WTC11 (cell line): Measurements from ENCODE around the gene LMF2. TPM values are rescaled to one million over a fixed set of nuclear protein-coding genes. Genes with fewer than 3 reads are reported as not detected.

ENCODE experiments used
- ATAC-seq: fragments of 200-7000 bp; cut with Tn5 transposase; 2 replicates; pipeline ENCODE4 v1.10.0; 2021; ENCODE audit warnings: mild to moderate bottlenecking, moderate library complexity
- CTCF ChIA-PET: fragments of 300-600 bp; sonication (Branson Sonifier 250); formaldehyde crosslinking; loops from one replicate; lab custom pipeline; 2021; ENCODE audit warnings: antibody characterized with exemption; lab: Charles Lee
- POLR2A ChIA-PET: fragments of 350-600 bp; sonication (Branson Sonifier 250); formaldehyde crosslinking; loops from one replicate; lab custom pipeline; 2021; ENCODE audit warnings: antibody characterized with exemption; lab: Charles Lee
- DNase-seq: peaks from one replicate; pipeline ENCODE4 v3.0.0; 2021; ENCODE audit warnings: low spot score
- H3K27ac Mint-ChIP-seq: 2 replicates; pipeline ENCODE4 v1.8.0; 2021; ENCODE audit warnings: mixed read lengths
- H3K27me3 Mint-ChIP-seq: 2 replicates; pipeline ENCODE4 v1.8.0; 2021; ENCODE audit warnings: low read depth, mild to moderate bottlenecking, moderate library complexity, mixed read lengths
- H3K36me3 Mint-ChIP-seq: 2 replicates; pipeline ENCODE4 v1.8.0; 2021; ENCODE audit warnings: mixed read lengths
- H3K4me1 Mint-ChIP-seq: 2 replicates; pipeline ENCODE4 v1.8.0; 2022; ENCODE audit warnings: mixed read lengths
- H3K4me3 Mint-ChIP-seq: 2 replicates; pipeline ENCODE4 v1.8.0; 2021; ENCODE audit warnings: mild to moderate bottlenecking, moderate library complexity, mixed read lengths
- H3K9me3 Mint-ChIP-seq: 2 replicates; pipeline ENCODE4 v1.8.0; 2021; ENCODE audit warnings: mixed read lengths
- ATF2 ChIP-seq: sonication (generic); formaldehyde crosslinking; IDR thresholded peaks from 2 replicates; pipeline ENCODE4 v1.8.1; 2022; ENCODE audit warnings: low read depth, missing genetic modification reagents, borderline replicate concordance
- ATF3 ChIP-seq: sonication (generic); formaldehyde crosslinking; conservative IDR thresholded peaks from 2 replicates; pipeline ENCODE4 v1.8.1; 2022; ENCODE audit warnings: mild to moderate bottlenecking, missing genetic modification reagents
- CTCF ChIP-seq: fragments of 200-600 bp; IDR thresholded peaks from 2 replicates; pipeline ENCODE4 v1.8.0; 2022; ENCODE audit warnings: antibody characterized with exemption
- EMX1 ChIP-seq: fragments of 250-450 bp; sonication (Bioruptor Pico); IDR thresholded peaks from 2 replicates; pipeline ENCODE4 v1.8.0; 2021; ENCODE audit warnings: mild to moderate bottlenecking
- ESRRA ChIP-seq: sonication (generic); formaldehyde crosslinking; IDR thresholded peaks from 2 replicates; pipeline ENCODE4 v1.8.1; 2022; ENCODE audit warnings: mild to moderate bottlenecking, missing genetic modification reagents, borderline replicate concordance
- ETV6 ChIP-seq: sonication (generic); formaldehyde crosslinking; IDR thresholded peaks from 2 replicates; pipeline ENCODE4 v1.8.1; 2022; ENCODE audit warnings: mild to moderate bottlenecking, missing genetic modification reagents
- FOXJ3 ChIP-seq: sonication (generic); formaldehyde crosslinking; IDR thresholded peaks from 2 replicates; pipeline ENCODE4 v1.9.0; 2021; ENCODE audit warnings: missing genetic modification reagents, mild to moderate bottlenecking, borderline replicate concordance
- FOXK1 ChIP-seq: sonication (generic); formaldehyde crosslinking; IDR thresholded peaks from 2 replicates; pipeline ENCODE4 v1.8.0; 2022; ENCODE audit warnings: mild to moderate bottlenecking, moderate library complexity, missing genetic modification reagents
- FOXP1 ChIP-seq: sonication (generic); formaldehyde crosslinking; IDR thresholded peaks from 2 replicates; pipeline ENCODE4 v1.8.0; 2022; ENCODE audit warnings: missing genetic modification reagents, mild to moderate bottlenecking, moderate library complexity, borderline replicate concordance
- GABPB1 ChIP-seq: sonication (generic); formaldehyde crosslinking; IDR thresholded peaks from 2 replicates; pipeline ENCODE4 v1.8.1; 2023; ENCODE audit warnings: mild to moderate bottlenecking, missing genetic modification reagents
- GTF2I ChIP-seq: fragments of 250-450 bp; sonication (Bioruptor Pico); conservative IDR thresholded peaks from 2 replicates; pipeline ENCODE4 v1.4.0; 2021; ENCODE audit warnings: mild to moderate bottlenecking
- HMGXB4 ChIP-seq: sonication (generic); formaldehyde crosslinking; IDR thresholded peaks from 2 replicates; pipeline ENCODE4 v1.8.1; 2023; ENCODE audit warnings: mild to moderate bottlenecking, moderate library complexity, missing genetic modification reagents
- IRF1 ChIP-seq: sonication (generic); formaldehyde crosslinking; IDR thresholded peaks from 2 replicates; pipeline ENCODE4 v1.8.0; 2023; ENCODE audit warnings: missing genetic modification reagents
- JUN ChIP-seq: sonication (generic); formaldehyde crosslinking; IDR thresholded peaks from 2 replicates; pipeline ENCODE4 v1.8.0; 2023; ENCODE audit warnings: mild to moderate bottlenecking, missing genetic modification reagents
- MAX ChIP-seq: sonication (generic); formaldehyde crosslinking; IDR thresholded peaks from 2 replicates; pipeline ENCODE4 v1.8.0; 2022; ENCODE audit warnings: mild to moderate bottlenecking, missing genetic modification reagents
- PRRX2 ChIP-seq: fragments of 250-450 bp; sonication (Bioruptor Pico); IDR thresholded peaks from 2 replicates; pipeline ENCODE4 v1.8.0; 2021; ENCODE audit warnings: mild to moderate bottlenecking
- RELA ChIP-seq: sonication (generic); formaldehyde crosslinking; IDR thresholded peaks from 2 replicates; pipeline ENCODE4 v1.8.1; 2022; ENCODE audit warnings: missing genetic modification reagents, mild to moderate bottlenecking, borderline replicate concordance
- RORB ChIP-seq: fragments of 250-450 bp; sonication (Bioruptor Pico); IDR thresholded peaks from 2 replicates; pipeline ENCODE4 v1.9.0; 2021; ENCODE audit warnings: mild to moderate bottlenecking
- SMAD3 ChIP-seq: sonication (generic); formaldehyde crosslinking; IDR thresholded peaks from 2 replicates; pipeline ENCODE4 v1.8.0; 2022; ENCODE audit warnings: missing genetic modification reagents, mild to moderate bottlenecking, borderline replicate concordance
- SMAD4 ChIP-seq: sonication (generic); formaldehyde crosslinking; IDR thresholded peaks from 2 replicates; pipeline ENCODE4 v1.8.0; 2022; ENCODE audit warnings: mild to moderate bottlenecking, missing genetic modification reagents
- SOX15 ChIP-seq: fragments of 250-450 bp; sonication (Bioruptor Pico); IDR thresholded peaks from 2 replicates; pipeline ENCODE4 v1.9.0; 2021; ENCODE audit warnings: mild to moderate bottlenecking
- TEAD1 ChIP-seq: sonication (generic); formaldehyde crosslinking; IDR thresholded peaks from 2 replicates; pipeline ENCODE4 v1.8.0; 2022; ENCODE audit warnings: mild to moderate bottlenecking, missing genetic modification reagents
- TEAD4 ChIP-seq: sonication (generic); formaldehyde crosslinking; IDR thresholded peaks from 2 replicates; pipeline ENCODE4 v1.8.0; 2022; ENCODE audit warnings: mild to moderate bottlenecking, missing genetic modification reagents
- TP53 ChIP-seq: sonication (generic); formaldehyde crosslinking; IDR thresholded peaks from 2 replicates; pipeline ENCODE4 v1.8.1; 2023; ENCODE audit warnings: mild to moderate bottlenecking, missing genetic modification reagents
- USF2 ChIP-seq: sonication (generic); formaldehyde crosslinking; IDR thresholded peaks from 2 replicates; pipeline ENCODE4 v1.8.1; 2023; ENCODE audit warnings: mild to moderate bottlenecking, missing genetic modification reagents, moderate library complexity
- ZNF138 ChIP-seq: sonication (generic); formaldehyde crosslinking; conservative IDR thresholded peaks from 2 replicates; pipeline ENCODE4 v1.8.1; 2022; ENCODE audit warnings: mild to moderate bottlenecking, moderate library complexity, missing genetic modification reagents
- ZNF232 ChIP-seq: sonication (generic); formaldehyde crosslinking; IDR thresholded peaks from 2 replicates; pipeline ENCODE4 v1.8.0; 2022; ENCODE audit warnings: mild to moderate bottlenecking, missing genetic modification reagents
- ZNF396 ChIP-seq: fragments of 250-450 bp; sonication (Bioruptor Pico); IDR thresholded peaks from 2 replicates; pipeline ENCODE4 v1.8.0; 2021; ENCODE audit warnings: mild to moderate bottlenecking, moderate library complexity, borderline replicate concordance
- ZNF423 ChIP-seq: fragments of 250-450 bp; sonication (Bioruptor Pico); IDR thresholded peaks from 2 replicates; pipeline ENCODE4 v2.1.2; 2022; ENCODE audit warnings: mild to moderate bottlenecking, moderate library complexity
- ZNF671 ChIP-seq: fragments of 250-450 bp; sonication (Bioruptor Pico); IDR thresholded peaks from 2 replicates; pipeline ENCODE4 v1.8.0; 2021; ENCODE audit warnings: mild to moderate bottlenecking
- total RNA-seq: library from RNA; stranded (reverse); gene quantifications from 3 replicates; pipeline ENCODE4 v1.2.3, GENCODE V29; 2021

Gene LMF2
- total RNA-seq, 1 experiment from 2014 or later: 43.7 TPM

GRCh38 chr22:50537765-50538164 lies 30.3 kb upstream of the LMF2 start:
- ATAC-seq (no peak), DNase-seq (no peak)
- Mint-ChIP-seq H3K27me3 (peaks cover 29% of the 10 kb centered on the region), H3K27ac (no peak overlapping the region), H3K9me3 (no peaks in the 10 kb centered on the region), H3K4me1 (peaks cover 4% of the 10 kb centered on the region; the same call in 1 of the 2 replicates), H3K4me3 (no peak overlapping the region), H3K36me3 (no peaks in the 10 kb centered on the region)
- POLR2A ChIA-PET: no interaction called here
- CTCF ChIA-PET: interaction anchor here (1.1 to 3.2 kb wide), 3 partner anchors 12 to 83 kb away, joined by 3 to 8 read pairs (median 3); partner anchors contain the start of genes SCO2 and SYCE3
- TF ChIP-seq ATF3 (CRISPR knock-in tag) (no peak), HMGXB4 (CRISPR knock-in tag) (no peak), ZNF671 (CRISPR knock-in tag) (no peak), USF2 (CRISPR knock-in tag) (no peak), MAX (no peak), PRRX2 (CRISPR knock-in tag) (no peak), FOXJ3 (CRISPR knock-in tag) (no peak), RORB (CRISPR knock-in tag) (no peak), ETV6 (CRISPR knock-in tag) (no peak), SOX15 (no peak), ZNF138 (no peak), JUN (CRISPR knock-in tag) (no peak), ZNF423 (CRISPR knock-in tag) (no peak), IRF1 (CRISPR knock-in tag) (no peak), EMX1 (CRISPR knock-in tag) (no peak)

GRCh38 chr22:50536226-50536625 lies 28.7 kb upstream of the LMF2 start:
- DNase-seq (no peak), ATAC-seq (no peak)
- POLR2A ChIA-PET: no interaction called here
- Mint-ChIP-seq H3K4me3 (no peak overlapping the region), H3K27ac (no peak overlapping the region), H3K27me3 (peaks cover 44% of the 10 kb centered on the region), H3K36me3 (no peaks in the 10 kb centered on the region), H3K9me3 (no peaks in the 10 kb centered on the region), H3K4me1 (peaks cover 7% of the 10 kb centered on the region)
- CTCF ChIA-PET: interaction anchor here (1.6 to 1.9 kb wide), 2 partner anchors 11 to 27 kb away, joined by 8 to 12 read pairs; partner anchors contain the start of genes SCO2 and SYCE3
- no peak for TF ChIP-seq ZNF396 (CRISPR knock-in tag)
- TF ChIP-seq RELA (CRISPR knock-in tag): no peak
- TF ChIP-seq TEAD1 (CRISPR knock-in tag): no peak
- TF ChIP-seq ZNF232 (CRISPR knock-in tag): no peak
- TF ChIP-seq FOXP1 (CRISPR knock-in tag): no peak
- TF ChIP-seq ZNF671 (CRISPR knock-in tag): no peak
- no peak for TF ChIP-seq SMAD4
- TF ChIP-seq ATF2 (CRISPR knock-in tag): no peak
- no peak for TF ChIP-seq HMGXB4 (CRISPR knock-in tag)
- TF ChIP-seq TP53 (CRISPR knock-in tag): no peak
- TF ChIP-seq GABPB1 (CRISPR knock-in tag): no peak
- TF ChIP-seq ESRRA (CRISPR knock-in tag): no peak
- no peak for TF ChIP-seq GTF2I (CRISPR knock-in tag)
- no peak for TF ChIP-seq FOXK1 (CRISPR knock-in tag)
- no peak for TF ChIP-seq SMAD3
- TF ChIP-seq TEAD4 (CRISPR knock-in tag): no peak
- no peak for TF ChIP-seq CTCF
- TF ChIP-seq JUN (CRISPR knock-in tag): no peak
